Cardiac fibroblast (primary cell): ENCODE measurements around the gene INPP5J.

Experiments
- DNase-seq, 2 donors: peaks; one replicate each; pipeline versions ENCODE4 v3.0.0 to v3.0.0-alpha.2; 2010; ENCODE audit warnings: low read depth in 2 of 2
- H3K4me3 ChIP-seq, 2 donors: replicated peaks in 1 of 2; 1 replicate in 1 of 2; 2 replicates in 1 of 2; pipeline ENCODE4 v1.5.1; 2011; ENCODE audit warnings: low read depth in 2 of 2, low read length in 2 of 2, mild to moderate bottlenecking in 2 of 2, moderate library complexity in 1 of 2
- TF ChIP-seq, protein P1 (sequence below): IDR thresholded peaks from one replicate; pipeline ENCODE4 v1.5.1; 2011; ENCODE audit warnings: low read depth, mild to moderate bottlenecking, low read length, inconsistent platforms

The INPP5J gene

DNA sequence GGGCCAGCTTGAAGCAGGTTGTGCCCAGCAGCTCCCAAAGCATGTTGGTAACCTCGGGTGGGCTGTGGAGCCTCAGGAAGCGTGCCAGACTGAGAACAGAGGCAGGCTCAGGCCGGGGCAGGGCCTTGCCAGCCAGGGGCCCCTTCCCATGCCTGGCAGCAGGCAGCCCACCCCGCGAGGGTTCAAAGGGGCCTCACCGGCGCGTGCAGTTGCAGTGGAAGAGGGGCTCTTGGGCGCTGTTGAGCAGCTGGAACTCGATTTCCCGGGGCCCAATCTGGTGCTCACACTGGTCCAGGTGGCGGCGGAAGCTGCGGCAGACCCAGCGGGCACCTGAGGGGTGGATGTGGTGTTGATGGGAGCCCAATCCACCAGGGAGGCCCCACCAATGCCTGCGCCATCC is 13.9 kb downstream of the INPP5J start:
- DNase-seq: no peak
- TF ChIP-seq, protein P1, sequence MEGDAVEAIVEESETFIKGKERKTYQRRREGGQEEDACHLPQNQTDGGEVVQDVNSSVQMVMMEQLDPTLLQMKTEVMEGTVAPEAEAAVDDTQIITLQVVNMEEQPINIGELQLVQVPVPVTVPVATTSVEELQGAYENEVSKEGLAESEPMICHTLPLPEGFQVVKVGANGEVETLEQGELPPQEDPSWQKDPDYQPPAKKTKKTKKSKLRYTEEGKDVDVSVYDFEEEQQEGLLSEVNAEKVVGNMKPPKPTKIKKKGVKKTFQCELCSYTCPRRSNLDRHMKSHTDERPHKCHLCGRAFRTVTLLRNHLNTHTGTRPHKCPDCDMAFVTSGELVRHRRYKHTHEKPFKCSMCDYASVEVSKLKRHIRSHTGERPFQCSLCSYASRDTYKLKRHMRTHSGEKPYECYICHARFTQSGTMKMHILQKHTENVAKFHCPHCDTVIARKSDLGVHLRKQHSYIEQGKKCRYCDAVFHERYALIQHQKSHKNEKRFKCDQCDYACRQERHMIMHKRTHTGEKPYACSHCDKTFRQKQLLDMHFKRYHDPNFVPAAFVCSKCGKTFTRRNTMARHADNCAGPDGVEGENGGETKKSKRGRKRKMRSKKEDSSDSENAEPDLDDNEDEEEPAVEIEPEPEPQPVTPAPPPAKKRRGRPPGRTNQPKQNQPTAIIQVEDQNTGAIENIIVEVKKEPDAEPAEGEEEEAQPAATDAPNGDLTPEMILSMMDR: no peak
- H3K4me3 ChIP-seq: no peak overlapping the region

DNA sequence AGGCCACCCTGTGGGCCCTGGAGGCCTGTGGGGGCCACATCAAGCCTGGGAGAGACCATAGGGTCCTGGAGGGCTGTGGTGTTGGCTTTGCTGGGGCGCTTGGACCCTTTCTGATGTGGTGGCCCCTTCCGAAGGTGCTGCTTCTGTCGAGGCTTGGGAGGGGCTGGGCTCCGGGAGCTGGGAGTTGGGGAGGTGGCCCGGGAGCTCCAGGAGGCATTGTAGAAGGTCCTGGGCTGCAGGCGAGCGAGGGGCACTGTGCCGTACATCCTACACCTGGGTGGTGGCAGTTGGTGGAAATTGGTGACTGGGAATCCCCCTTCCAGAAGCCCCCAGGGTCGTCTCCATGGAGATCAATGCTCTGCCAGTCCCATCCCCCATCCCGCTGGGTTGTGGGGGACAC is 15.0 kb downstream of the INPP5J start:
- TF ChIP-seq, protein P1: no peak
- DNase-seq: no peak
- H3K4me3 ChIP-seq: no peak overlapping the region

DNA sequence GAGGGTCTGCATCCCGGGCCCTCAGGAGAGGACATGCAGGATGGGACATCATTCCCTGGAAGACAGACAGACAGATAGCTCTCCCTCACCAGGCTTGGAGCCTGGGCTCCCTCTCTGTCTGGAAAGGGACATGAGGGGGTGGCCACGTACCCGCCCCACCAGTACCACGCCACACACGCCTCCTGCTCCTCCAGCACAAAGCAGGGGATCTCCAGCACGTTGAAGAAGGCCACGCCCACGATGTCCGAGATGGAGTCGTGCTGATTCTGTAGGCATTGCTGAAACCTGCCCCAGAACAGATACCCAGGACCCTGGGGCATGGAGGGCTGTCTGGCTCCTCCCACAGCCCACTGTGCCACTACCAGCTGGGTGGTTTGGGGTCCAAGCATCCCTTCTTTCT is 15.4 kb downstream of the INPP5J start:
- H3K4me3 ChIP-seq: no peak overlapping the region
- DNase-seq: no peak
- TF ChIP-seq, protein P1: no peak

DNA sequence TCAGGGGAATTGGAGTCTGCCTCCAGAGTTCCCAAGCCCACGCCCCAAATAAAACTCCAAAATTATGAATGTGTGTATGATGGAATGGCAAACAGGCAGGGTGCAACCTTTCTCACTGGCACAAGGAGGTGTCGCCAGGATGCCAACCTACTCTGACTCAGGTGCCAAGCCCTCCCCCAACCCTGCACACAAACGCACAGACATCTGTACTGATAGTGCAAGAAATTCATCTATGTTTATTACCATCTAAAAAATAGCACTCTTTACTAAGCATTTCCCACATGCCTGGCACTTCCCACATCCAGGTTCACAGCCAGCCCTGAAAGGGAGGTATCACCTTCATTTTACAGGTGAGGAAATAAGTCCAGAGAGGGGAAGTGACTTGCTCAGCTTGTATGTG is 16.3 kb downstream of the INPP5J start:
- TF ChIP-seq, protein P1: no peak
- DNase-seq: no peak
- no peak overlapping the region for H3K4me3 ChIP-seq

DNA sequence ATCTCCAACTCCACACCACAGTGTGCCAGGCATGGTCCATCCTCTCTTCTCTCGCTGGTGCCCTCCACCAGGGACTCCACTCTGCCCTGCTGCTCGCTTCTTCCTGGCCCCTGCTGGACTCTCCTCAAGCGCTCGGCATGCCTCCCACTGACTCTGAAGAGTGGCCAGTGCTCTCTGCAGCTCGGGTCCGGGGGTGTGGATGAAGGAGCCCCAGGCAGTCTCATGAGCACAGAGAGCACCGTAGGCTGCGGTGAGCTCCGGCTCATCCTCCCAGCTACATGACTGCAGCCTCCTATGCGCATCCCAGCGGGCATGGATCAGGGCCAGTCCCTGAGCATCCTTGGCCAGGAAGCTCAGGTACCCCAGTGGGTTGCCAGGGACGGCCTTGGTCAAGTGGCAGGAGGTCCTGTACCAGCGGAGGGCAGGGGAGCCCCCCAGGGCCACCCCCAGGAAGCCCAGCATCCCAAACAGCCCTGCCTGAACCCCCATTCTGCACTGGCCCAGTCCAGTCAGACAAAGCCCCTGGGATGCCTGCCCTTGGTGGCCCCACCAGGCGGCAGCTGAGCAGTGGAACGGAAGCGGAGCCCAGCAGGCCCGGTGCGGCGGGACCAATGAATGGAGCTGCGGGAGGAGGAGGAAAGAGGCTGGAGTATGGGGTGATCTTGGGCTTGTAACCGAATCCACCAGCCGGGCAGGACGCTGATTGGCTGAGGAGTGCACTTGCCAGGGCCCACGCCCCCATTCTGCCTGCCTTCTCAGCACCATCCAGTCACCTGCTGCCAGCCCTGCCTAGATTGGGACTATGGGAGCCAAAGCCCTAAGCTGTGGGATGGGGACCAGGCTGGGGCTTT is 17.3 kb downstream of the INPP5J start, which contains the start of gene PLA2G3:
TSS of gene PLA2G3 (minus strand) at position 643 of the 851 bp plus-strand sequence. CDS start at position 489, 154 bp downstream.
- TF ChIP-seq, protein P1: peak; percentile 10
- DNase-seq: peak; percentile 33 to 68
- H3K4me3 ChIP-seq: no peak within 1 kb of the TSS

DNA sequence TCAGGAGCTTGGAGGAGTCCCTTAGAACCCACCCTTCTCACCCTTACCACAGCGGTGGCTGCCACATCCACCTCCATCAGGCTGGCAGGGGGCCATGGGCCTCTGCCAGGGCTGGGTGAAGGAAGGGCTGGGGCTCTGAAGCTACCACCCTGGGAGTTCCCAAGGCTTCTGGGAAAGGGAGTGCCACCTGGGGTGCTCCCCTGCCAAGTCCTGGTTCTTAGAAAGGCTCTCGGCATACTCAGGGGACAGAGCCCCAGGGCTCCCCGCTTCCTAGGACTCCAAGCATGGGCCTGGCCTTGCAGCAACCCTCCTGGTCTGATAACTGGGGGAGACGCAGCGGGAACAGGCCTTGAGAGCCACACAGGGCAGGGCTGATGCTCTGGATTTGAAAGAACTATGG is 18.0 kb downstream of the INPP5J start:
- TF ChIP-seq, protein P1: no peak
- DNase-seq: no peak
- no peak overlapping the region for H3K4me3 ChIP-seq
